DOHH2 (cell line): ENCODE data around the gene LPA.
"Not testable (repeated sequence)": the region's sequence is repeated elsewhere in the genome, so short reads cannot be mapped to it uniquely, and the experiment has no call there.

ENCODE experiments used
- CTCF ChIP-seq: fragments of 200-600 bp; sonication (generic); IDR thresholded peaks from one replicate; pipeline ENCODE4 v1.5.1; 2014; ENCODE audit warnings: antibody characterized with exemption, mild to moderate bottlenecking, low read depth, low read length; ENCODE audit not compliant: poor library complexity, severe bottlenecking
- EZH2phosphoT487 ChIP-seq: fragments of 200-600 bp; sonication (generic); IDR thresholded peaks from 2 replicates; pipeline ENCODE4 v1.6.1; 2017; ENCODE audit warnings: borderline replicate concordance, mild to moderate bottlenecking, antibody characterized with exemption, low read length, moderate library complexity, mixed read lengths

GRCh38 chr6:160685101-160685761 is 21.2 kb upstream of the LPA start:
- not testable (repeated sequence) for TF ChIP-seq CTCF, EZH2phosphoT487
